GM23338 (cell line): ENCODE data around the gene COPZ1. TPM values are rescaled to one million over a fixed set of nuclear protein-coding genes. Genes with fewer than 3 reads are reported as not detected.

ENCODE experiments used
- ATAC-seq: fragments of 200-7000 bp; cut with Tn5 transposase; 3 replicates; pipeline ENCODE4 v1.9.1; 2020
- DNase-seq: peaks from one replicate; pipeline ENCODE4 v3.0.0-alpha.2; 2015; ENCODE audit warnings: low spot score
- H2AFZ ChIP-seq: fragments of 200-600 bp; sonication (generic); 2 replicates; pipeline ENCODE4 v1.8.0; 2016; ENCODE audit warnings: antibody characterized with exemption, mild to moderate bottlenecking, moderate library complexity
- H3F3A ChIP-seq: fragments of 200-600 bp; sonication (generic); replicated peaks from 2 replicates; pipeline ENCODE4 v1.8.0; 2017; ENCODE audit warnings: antibody characterized with exemption, mixed run types, low read depth
- H3K27ac ChIP-seq: fragments of 200-600 bp; sonication (generic); 2 replicates; pipeline ENCODE4 v1.6.1; 2016; ENCODE audit warnings: low read depth
- H3K27me3 ChIP-seq: fragments of 200-600 bp; sonication (generic); 2 replicates; pipeline ENCODE4 v1.8.0; 2016; ENCODE audit warnings: mild to moderate bottlenecking, mixed run types, moderate library complexity; ENCODE audit not compliant: insufficient read depth
- H3K36me3 ChIP-seq: fragments of 200-600 bp; sonication (generic); 2 replicates; pipeline ENCODE4 v1.8.0; 2016; ENCODE audit warnings: mild to moderate bottlenecking; ENCODE audit not compliant: insufficient read depth
- H3K4me1 ChIP-seq: fragments of 200-600 bp; sonication (generic); 2 replicates; pipeline ENCODE4 v1.8.0; 2016; ENCODE audit warnings: mild to moderate bottlenecking, moderate library complexity; ENCODE audit not compliant: insufficient read depth
- H3K4me2 ChIP-seq: fragments of 200-600 bp; sonication (generic); 2 replicates; pipeline ENCODE4 v1.7.1; 2017; ENCODE audit warnings: mixed run types
- H3K4me3 ChIP-seq: fragments of 200-600 bp; sonication (generic); 2 replicates; pipeline ENCODE4 v1.6.1; 2016; ENCODE audit warnings: mixed run types
- H3K79me2 ChIP-seq: fragments of 200-600 bp; sonication (generic); replicated peaks from 2 replicates; pipeline ENCODE4 v1.8.0; 2017; ENCODE audit warnings: mild to moderate bottlenecking; ENCODE audit not compliant: insufficient read depth
- H3K9me2 ChIP-seq: fragments of 200-600 bp; sonication (generic); 2 replicates; pipeline ENCODE4 v1.8.0; 2017; ENCODE audit not compliant: insufficient read depth
- H4K20me1 ChIP-seq: fragments of 200-600 bp; sonication (generic); replicated peaks from 2 replicates; pipeline ENCODE4 v1.8.0; 2017; ENCODE audit warnings: mild to moderate bottlenecking; ENCODE audit not compliant: insufficient read depth
- H3K27ac Mint-ChIP-seq: 2 replicates; pipeline ENCODE4 v1.8.0; 2020; ENCODE audit warnings: inconsistent platforms, mild to moderate bottlenecking, moderate library complexity, mixed read lengths
- H3K27me3 Mint-ChIP-seq: 3 replicates; pipeline ENCODE4 v1.8.0; 2022; ENCODE audit warnings: low read depth, mild to moderate bottlenecking, moderate library complexity, mixed read lengths, inconsistent platforms; ENCODE audit not compliant: insufficient read depth, poor library complexity
- H3K36me3 Mint-ChIP-seq: 3 replicates; pipeline ENCODE4 v1.8.0; 2021; ENCODE audit warnings: low read depth, mild to moderate bottlenecking, inconsistent platforms, moderate library complexity, mixed read lengths
- H3K4me1 Mint-ChIP-seq: 3 replicates; pipeline ENCODE4 v1.8.0; 2020; ENCODE audit warnings: mild to moderate bottlenecking, inconsistent platforms, mixed read lengths
- H3K4me3 Mint-ChIP-seq: 3 replicates; pipeline ENCODE4 v1.8.0; 2021; ENCODE audit warnings: moderate library complexity, mild to moderate bottlenecking, inconsistent platforms, mixed read lengths
- H3K9me3 Mint-ChIP-seq: 3 replicates; pipeline ENCODE4 v1.8.0; 2020; ENCODE audit warnings: moderate library complexity, mild to moderate bottlenecking, inconsistent platforms, mixed read lengths
- CREB1 ChIP-seq: fragments of 250-450 bp; sonication (Bioruptor Pico); IDR thresholded peaks from 2 replicates; pipeline ENCODE4 v1.5.0; 2020; ENCODE audit warnings: low read depth, mild to moderate bottlenecking, moderate library complexity
- EZH2 ChIP-seq: fragments of 200-600 bp; sonication (generic); IDR thresholded peaks from one replicate; pipeline ENCODE4 v1.8.0; 2017; ENCODE audit warnings: antibody characterized with exemption, mild to moderate bottlenecking, low read depth; ENCODE audit not compliant: unreplicated experiment
- EZH2phosphoT487 ChIP-seq: fragments of 200-600 bp; sonication (generic); IDR thresholded peaks from one replicate; pipeline ENCODE4 v1.8.1; 2018; ENCODE audit warnings: antibody characterized with exemption; ENCODE audit not compliant: unreplicated experiment
- JUNB ChIP-seq: IDR thresholded peaks from one replicate; pipeline ENCODE4 v1.6.1; 2016; ENCODE audit warnings: antibody characterized with exemption; ENCODE audit not compliant: unreplicated experiment
- NANOG ChIP-seq: IDR thresholded peaks from 2 replicates; pipeline ENCODE4 v1.6.1; 2016; ENCODE audit warnings: antibody characterized with exemption, borderline replicate concordance
- POLR2AphosphoS5 ChIP-seq: IDR thresholded peaks from 2 replicates; pipeline ENCODE4 v1.6.1; 2016; ENCODE audit warnings: antibody characterized with exemption, low read depth
- STAT1 ChIP-seq: IDR thresholded peaks from one replicate; pipeline ENCODE4 v1.6.1; 2016; ENCODE audit warnings: antibody characterized with exemption; ENCODE audit not compliant: unreplicated experiment
- ZNF114 ChIP-seq: fragments of 250-450 bp; sonication (Bioruptor Pico); IDR thresholded peaks from 2 replicates; pipeline ENCODE4 v1.5.0; 2020; ENCODE audit warnings: mild to moderate bottlenecking, moderate library complexity
- ZNF331 ChIP-seq: fragments of 250-450 bp; sonication (Bioruptor Pico); IDR thresholded peaks from 2 replicates; pipeline ENCODE4 v1.5.0; 2020; ENCODE audit warnings: low read depth, mild to moderate bottlenecking, moderate library complexity
- polyA plus RNA-seq: library from polyadenylated mRNA; unstranded; fragments of >200 nt; fragmentation: Nextera tagmentation; extraction: Ambion mirVana; gene quantifications from 2 replicates; pipeline ENCODE4 v1.2.1, GENCODE V29; 2016
- total RNA-seq: library from RNA; depleted of rRNA; stranded (reverse); fragments of >200 nt; shearing (Covaris generic); gene quantifications from 2 replicates; pipeline ENCODE4 v1.2.3, GENCODE V29; 2014
- TF ChIP-seq, protein P1 (sequence below): fragments of 250-450 bp; sonication (Bioruptor Pico); IDR thresholded peaks from 2 replicates; pipeline ENCODE4 v1.5.0; 2020; ENCODE audit warnings: mild to moderate bottlenecking, moderate library complexity
- TF ChIP-seq, protein P2 (sequence below): IDR thresholded peaks from one replicate; pipeline ENCODE4 v1.6.1; 2018; ENCODE audit warnings: antibody characterized with exemption; ENCODE audit not compliant: unreplicated experiment
- TF ChIP-seq, protein P3 (sequence below): IDR thresholded peaks from 2 replicates; pipeline ENCODE4 v1.6.1; 2016; ENCODE audit warnings: antibody characterized with exemption
- TF ChIP-seq, protein P4 (sequence below), 2 experiments: fragments of 200-600 bp in 1 of 2; sonication (generic) in 1 of 2; conservative IDR thresholded peaks; 2 replicates each; pipeline versions ENCODE4 v1.5.1 to v1.6.1; 2016 to 2017; ENCODE audit warnings: antibody characterized with exemption in 2 of 2, low read depth in 2 of 2, mild to moderate bottlenecking in 2 of 2, moderate library complexity in 1 of 2

The COPZ1 gene
- total and polyA plus RNA-seq, 2 experiments from 2014 or later: 79.9 to 91.2 TPM

DNA sequence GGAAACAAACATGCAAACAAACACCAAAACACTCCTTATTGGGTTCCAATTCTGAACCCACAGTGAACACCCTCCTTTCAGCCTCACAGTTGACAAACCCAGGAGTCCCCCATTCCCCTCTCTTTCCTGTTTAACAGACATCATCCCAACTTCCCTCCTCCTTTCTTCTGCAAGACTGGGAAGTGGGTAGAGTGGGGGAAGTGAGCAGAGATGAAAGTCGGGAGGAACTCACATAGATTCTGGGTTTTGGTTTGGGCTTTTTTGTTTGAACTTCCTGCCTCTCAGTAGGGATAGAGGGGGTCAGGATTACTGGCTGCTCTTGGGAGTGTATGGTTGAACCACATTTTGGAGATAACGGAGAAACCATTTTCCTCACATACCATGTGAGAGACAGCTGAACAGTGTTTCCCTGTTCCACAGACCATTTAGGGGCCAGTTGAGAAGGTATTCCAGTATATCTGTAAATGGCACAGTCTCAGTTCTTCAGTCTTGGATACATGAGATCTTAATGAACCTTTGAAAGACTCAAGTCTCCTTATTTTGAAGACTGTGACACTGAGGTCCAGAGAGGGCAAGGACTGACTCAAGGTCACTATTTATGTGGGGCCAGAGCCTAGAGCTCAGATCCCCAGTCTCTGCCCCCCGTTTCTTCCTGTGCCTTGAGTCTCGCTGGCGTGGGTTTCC lies 43.2 kb downstream of the COPZ1 start:
- H3F3A ChIP-seq: peaks cover 4% of the 10 kb centered on the region
- H3K36me3 Mint-ChIP-seq: peaks cover 12% of the 10 kb centered on the region
- H3K27ac Mint-ChIP-seq: no peak overlapping the region
- H3K4me2 ChIP-seq: peak overlapping the region; percentile 91
- peak overlapping the region; percentile 52; the same call in 1 of the 2 replicates for H2AFZ ChIP-seq
- H3K4me1 Mint-ChIP-seq: peaks cover 25% of the 10 kb centered on the region
- H3K27ac ChIP-seq: no peak overlapping the region
- no peaks in the 10 kb centered on the region for H3K36me3 ChIP-seq
- TF ChIP-seq POLR2AphosphoS5: no peak
- no peak for TF ChIP-seq ZNF331
- no peak for TF ChIP-seq EZH2phosphoT487
- no peak for TF ChIP-seq CREB1 (CRISPR knock-in tag)
- TF ChIP-seq, protein P1, sequence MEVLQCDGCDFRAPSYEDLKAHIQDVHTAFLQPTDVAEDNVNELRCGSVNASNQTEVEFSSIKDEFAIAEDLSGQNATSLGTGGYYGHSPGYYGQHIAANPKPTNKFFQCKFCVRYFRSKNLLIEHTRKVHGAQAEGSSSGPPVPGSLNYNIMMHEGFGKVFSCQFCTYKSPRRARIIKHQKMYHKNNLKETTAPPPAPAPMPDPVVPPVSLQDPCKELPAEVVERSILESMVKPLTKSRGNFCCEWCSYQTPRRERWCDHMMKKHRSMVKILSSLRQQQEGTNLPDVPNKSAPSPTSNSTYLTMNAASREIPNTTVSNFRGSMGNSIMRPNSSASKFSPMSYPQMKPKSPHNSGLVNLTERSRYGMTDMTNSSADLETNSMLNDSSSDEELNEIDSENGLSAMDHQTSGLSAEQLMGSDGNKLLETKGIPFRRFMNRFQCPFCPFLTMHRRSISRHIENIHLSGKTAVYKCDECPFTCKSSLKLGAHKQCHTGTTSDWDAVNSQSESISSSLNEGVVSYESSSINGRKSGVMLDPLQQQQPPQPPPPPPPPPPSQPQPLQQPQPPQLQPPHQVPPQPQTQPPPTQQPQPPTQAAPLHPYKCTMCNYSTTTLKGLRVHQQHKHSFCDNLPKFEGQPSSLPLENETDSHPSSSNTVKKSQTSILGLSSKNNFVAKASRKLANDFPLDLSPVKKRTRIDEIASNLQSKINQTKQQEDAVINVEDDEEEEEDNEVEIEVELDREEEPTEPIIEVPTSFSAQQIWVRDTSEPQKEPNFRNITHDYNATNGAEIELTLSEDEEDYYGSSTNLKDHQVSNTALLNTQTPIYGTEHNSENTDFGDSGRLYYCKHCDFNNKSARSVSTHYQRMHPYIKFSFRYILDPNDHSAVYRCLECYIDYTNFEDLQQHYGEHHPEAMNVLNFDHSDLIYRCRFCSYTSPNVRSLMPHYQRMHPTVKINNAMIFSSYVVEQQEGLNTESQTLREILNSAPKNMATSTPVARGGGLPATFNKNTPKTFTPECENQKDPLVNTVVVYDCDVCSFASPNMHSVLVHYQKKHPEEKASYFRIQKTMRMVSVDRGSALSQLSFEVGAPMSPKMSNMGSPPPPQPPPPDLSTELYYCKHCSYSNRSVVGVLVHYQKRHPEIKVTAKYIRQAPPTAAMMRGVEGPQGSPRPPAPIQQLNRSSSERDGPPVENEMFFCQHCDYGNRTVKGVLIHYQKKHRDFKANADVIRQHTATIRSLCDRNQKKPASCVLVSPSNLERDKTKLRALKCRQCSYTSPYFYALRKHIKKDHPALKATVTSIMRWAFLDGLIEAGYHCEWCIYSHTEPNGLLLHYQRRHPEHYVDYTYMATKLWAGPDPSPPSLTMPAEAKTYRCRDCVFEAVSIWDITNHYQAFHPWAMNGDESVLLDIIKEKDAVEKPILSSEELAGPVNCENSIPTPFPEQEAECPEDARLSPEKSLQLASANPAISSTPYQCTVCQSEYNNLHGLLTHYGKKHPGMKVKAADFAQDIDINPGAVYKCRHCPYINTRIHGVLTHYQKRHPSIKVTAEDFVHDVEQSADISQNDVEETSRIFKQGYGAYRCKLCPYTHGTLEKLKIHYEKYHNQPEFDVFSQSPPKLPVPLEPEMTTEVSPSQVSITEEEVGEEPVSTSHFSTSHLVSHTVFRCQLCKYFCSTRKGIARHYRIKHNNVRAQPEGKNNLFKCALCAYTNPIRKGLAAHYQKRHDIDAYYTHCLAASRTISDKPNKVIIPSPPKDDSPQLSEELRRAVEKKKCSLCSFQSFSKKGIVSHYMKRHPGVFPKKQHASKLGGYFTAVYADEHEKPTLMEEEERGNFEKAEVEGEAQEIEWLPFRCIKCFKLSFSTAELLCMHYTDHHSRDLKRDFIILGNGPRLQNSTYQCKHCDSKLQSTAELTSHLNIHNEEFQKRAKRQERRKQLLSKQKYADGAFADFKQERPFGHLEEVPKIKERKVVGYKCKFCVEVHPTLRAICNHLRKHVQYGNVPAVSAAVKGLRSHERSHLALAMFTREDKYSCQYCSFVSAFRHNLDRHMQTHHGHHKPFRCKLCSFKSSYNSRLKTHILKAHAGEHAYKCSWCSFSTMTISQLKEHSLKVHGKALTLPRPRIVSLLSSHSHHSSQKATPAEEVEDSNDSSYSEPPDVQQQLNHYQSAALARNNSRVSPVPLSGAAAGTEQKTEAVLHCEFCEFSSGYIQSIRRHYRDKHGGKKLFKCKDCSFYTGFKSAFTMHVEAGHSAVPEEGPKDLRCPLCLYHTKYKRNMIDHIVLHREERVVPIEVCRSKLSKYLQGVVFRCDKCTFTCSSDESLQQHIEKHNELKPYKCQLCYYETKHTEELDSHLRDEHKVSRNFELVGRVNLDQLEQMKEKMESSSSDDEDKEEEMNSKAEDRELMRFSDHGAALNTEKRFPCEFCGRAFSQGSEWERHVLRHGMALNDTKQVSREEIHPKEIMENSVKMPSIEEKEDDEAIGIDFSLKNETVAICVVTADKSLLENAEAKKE: no peak
- TF ChIP-seq STAT1: no peak
- no peak for TF ChIP-seq NANOG
- TF ChIP-seq, protein P2, sequence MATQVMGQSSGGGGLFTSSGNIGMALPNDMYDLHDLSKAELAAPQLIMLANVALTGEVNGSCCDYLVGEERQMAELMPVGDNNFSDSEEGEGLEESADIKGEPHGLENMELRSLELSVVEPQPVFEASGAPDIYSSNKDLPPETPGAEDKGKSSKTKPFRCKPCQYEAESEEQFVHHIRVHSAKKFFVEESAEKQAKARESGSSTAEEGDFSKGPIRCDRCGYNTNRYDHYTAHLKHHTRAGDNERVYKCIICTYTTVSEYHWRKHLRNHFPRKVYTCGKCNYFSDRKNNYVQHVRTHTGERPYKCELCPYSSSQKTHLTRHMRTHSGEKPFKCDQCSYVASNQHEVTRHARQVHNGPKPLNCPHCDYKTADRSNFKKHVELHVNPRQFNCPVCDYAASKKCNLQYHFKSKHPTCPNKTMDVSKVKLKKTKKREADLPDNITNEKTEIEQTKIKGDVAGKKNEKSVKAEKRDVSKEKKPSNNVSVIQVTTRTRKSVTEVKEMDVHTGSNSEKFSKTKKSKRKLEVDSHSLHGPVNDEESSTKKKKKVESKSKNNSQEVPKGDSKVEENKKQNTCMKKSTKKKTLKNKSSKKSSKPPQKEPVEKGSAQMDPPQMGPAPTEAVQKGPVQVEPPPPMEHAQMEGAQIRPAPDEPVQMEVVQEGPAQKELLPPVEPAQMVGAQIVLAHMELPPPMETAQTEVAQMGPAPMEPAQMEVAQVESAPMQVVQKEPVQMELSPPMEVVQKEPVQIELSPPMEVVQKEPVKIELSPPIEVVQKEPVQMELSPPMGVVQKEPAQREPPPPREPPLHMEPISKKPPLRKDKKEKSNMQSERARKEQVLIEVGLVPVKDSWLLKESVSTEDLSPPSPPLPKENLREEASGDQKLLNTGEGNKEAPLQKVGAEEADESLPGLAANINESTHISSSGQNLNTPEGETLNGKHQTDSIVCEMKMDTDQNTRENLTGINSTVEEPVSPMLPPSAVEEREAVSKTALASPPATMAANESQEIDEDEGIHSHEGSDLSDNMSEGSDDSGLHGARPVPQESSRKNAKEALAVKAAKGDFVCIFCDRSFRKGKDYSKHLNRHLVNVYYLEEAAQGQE: no peak
- TF ChIP-seq, protein P3, sequence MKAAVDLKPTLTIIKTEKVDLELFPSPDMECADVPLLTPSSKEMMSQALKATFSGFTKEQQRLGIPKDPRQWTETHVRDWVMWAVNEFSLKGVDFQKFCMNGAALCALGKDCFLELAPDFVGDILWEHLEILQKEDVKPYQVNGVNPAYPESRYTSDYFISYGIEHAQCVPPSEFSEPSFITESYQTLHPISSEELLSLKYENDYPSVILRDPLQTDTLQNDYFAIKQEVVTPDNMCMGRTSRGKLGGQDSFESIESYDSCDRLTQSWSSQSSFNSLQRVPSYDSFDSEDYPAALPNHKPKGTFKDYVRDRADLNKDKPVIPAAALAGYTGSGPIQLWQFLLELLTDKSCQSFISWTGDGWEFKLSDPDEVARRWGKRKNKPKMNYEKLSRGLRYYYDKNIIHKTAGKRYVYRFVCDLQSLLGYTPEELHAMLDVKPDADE: no peak
- TF ChIP-seq, protein P4, sequence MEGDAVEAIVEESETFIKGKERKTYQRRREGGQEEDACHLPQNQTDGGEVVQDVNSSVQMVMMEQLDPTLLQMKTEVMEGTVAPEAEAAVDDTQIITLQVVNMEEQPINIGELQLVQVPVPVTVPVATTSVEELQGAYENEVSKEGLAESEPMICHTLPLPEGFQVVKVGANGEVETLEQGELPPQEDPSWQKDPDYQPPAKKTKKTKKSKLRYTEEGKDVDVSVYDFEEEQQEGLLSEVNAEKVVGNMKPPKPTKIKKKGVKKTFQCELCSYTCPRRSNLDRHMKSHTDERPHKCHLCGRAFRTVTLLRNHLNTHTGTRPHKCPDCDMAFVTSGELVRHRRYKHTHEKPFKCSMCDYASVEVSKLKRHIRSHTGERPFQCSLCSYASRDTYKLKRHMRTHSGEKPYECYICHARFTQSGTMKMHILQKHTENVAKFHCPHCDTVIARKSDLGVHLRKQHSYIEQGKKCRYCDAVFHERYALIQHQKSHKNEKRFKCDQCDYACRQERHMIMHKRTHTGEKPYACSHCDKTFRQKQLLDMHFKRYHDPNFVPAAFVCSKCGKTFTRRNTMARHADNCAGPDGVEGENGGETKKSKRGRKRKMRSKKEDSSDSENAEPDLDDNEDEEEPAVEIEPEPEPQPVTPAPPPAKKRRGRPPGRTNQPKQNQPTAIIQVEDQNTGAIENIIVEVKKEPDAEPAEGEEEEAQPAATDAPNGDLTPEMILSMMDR (conservative IDR thresholded peaks at IDR 0.05; ENCODE audit: low read depth in 2 of 2): no peak
- TF ChIP-seq ZNF114 (CRISPR knock-in tag): no peak
- no peak for TF ChIP-seq JUNB
- TF ChIP-seq EZH2: no peak
- DNase-seq (no peak), ATAC-seq (no peak)
- H3K27me3 ChIP-seq: peaks cover 41% of the 10 kb centered on the region
- no peaks in the 10 kb centered on the region for H4K20me1 ChIP-seq
- H3K9me2 ChIP-seq: no peaks in the 10 kb centered on the region
- H3K4me1 ChIP-seq: peaks cover 14% of the 10 kb centered on the region
- no peak overlapping the region for H3K4me3 Mint-ChIP-seq
- H3K4me3 ChIP-seq: peak overlapping the region; percentile 65
- no peaks in the 10 kb centered on the region for H3K79me2 ChIP-seq
- no peaks in the 10 kb centered on the region for H3K9me3 Mint-ChIP-seq
- peaks cover 30% of the 10 kb centered on the region for H3K27me3 Mint-ChIP-seq
